CD8-positive, alpha-beta memory T cell (primary cell): ENCODE data around the gene RFFL. TPM values are rescaled to one million over a fixed set of nuclear protein-coding genes. Genes with fewer than 3 reads are reported as not detected.

Experiments used
- CTCF ChIA-PET: fragments of 350-600 bp; sonication (Branson Sonifier 250); formaldehyde crosslinking; loops from one replicate; lab custom pipeline; 2021; ENCODE audit warnings: antibody characterized with exemption; lab: Charles Lee
- POLR2A ChIA-PET: fragments of 350-600 bp; sonication (Branson Sonifier 250); formaldehyde crosslinking; loops from one replicate; lab custom pipeline; 2021; ENCODE audit warnings: antibody characterized with exemption; lab: Charles Lee
- DNase-seq, 5 donors: peaks; one replicate each; pipeline versions ENCODE4 v3.0.0 to v3.0.0-alpha.2; 2020 to 2022; ENCODE audit warnings: mixed read lengths in 1 of 5
- H3K27ac ChIP-seq: one replicate; pipeline ENCODE4 v1.7.0; 2013; ENCODE audit warnings: low read depth, mild to moderate bottlenecking, low read length, moderate library complexity
- H3K27me3 ChIP-seq: 2 replicates; pipeline ENCODE4 v1.7.0; 2013; ENCODE audit warnings: low read length, mild to moderate bottlenecking; ENCODE audit not compliant: insufficient read depth, poor library complexity, severe bottlenecking
- H3K36me3 ChIP-seq: 2 replicates; pipeline ENCODE4 v1.7.0; 2013; ENCODE audit warnings: mild to moderate bottlenecking, low read length, moderate library complexity; ENCODE audit not compliant: insufficient read depth
- H3K4me1 ChIP-seq: 2 replicates; pipeline ENCODE4 v1.7.0; 2013; ENCODE audit warnings: mild to moderate bottlenecking, low read length, moderate library complexity; ENCODE audit not compliant: insufficient read depth
- H3K4me3 ChIP-seq: 2 replicates; pipeline ENCODE4 v1.7.0; 2013; ENCODE audit warnings: mild to moderate bottlenecking, low read length
- H3K9me3 ChIP-seq: 2 replicates; pipeline ENCODE4 v1.7.0; 2013; ENCODE audit warnings: mild to moderate bottlenecking, low read length
- H3K27ac Mint-ChIP-seq, 8 donors: one replicate each; pipeline ENCODE4 v1.8.0; 2020 to 2021; ENCODE audit warnings: mixed read lengths in 8 of 8, mild to moderate bottlenecking in 6 of 8, inconsistent platforms in 3 of 8, moderate library complexity in 3 of 8
- H3K27me3 Mint-ChIP-seq, 2 donors: one replicate each; pipeline ENCODE4 v1.8.0; 2020 to 2021; ENCODE audit warnings: mixed read lengths in 2 of 2, mild to moderate bottlenecking in 1 of 2, moderate library complexity in 1 of 2
- H3K36me3 Mint-ChIP-seq, 3 donors: one replicate each; pipeline ENCODE4 v1.8.0; 2020 to 2021; ENCODE audit warnings: mixed read lengths in 3 of 3, inconsistent platforms in 1 of 3, mild to moderate bottlenecking in 1 of 3
- H3K4me1 Mint-ChIP-seq, 3 donors: one replicate each; pipeline ENCODE4 v1.8.0; 2020 to 2021; ENCODE audit warnings: mixed read lengths in 3 of 3, inconsistent platforms in 1 of 3, mild to moderate bottlenecking in 1 of 3
- H3K4me3 Mint-ChIP-seq, 7 donors: one replicate each; pipeline ENCODE4 v1.8.0; 2020 to 2021; ENCODE audit warnings: mixed read lengths in 7 of 7, mild to moderate bottlenecking in 6 of 7, moderate library complexity in 4 of 7, inconsistent platforms in 2 of 7
- H3K9me3 Mint-ChIP-seq, 5 donors: one replicate each; pipeline ENCODE4 v1.8.0; 2020 to 2022; ENCODE audit warnings: mixed read lengths in 5 of 5, mild to moderate bottlenecking in 3 of 5, moderate library complexity in 2 of 5, inconsistent platforms in 1 of 5
- polyA plus RNA-seq: library from polyadenylated mRNA; unstranded; fragments of 300-500 nt; fragmentation: Illumina TruSeq; gene quantifications from one replicate; pipeline ENCODE4 v1.2.3, GENCODE V29; 2021
- total RNA-seq, 2 experiments: library from RNA; stranded (reverse); gene quantifications; one replicate each; pipeline ENCODE4 v1.2.3, GENCODE V29; 2021

Gene RFFL
- total and polyA plus RNA-seq, 3 experiments from 2014 or later = 30.2 to 43.6 (median 33.1) TPM

- Mint-ChIP-seq H3K4me1 (peaks cover 9 to 18% (median 16%) of the 10 kb centered on the region in 3 donors), H3K9me3 (no peaks in the 10 kb centered on the region), H3K4me3 (no peak overlapping the region), H3K36me3 (peaks cover 0 to 84% (median 10%) of the 10 kb centered on the region in 3 donors), H3K27me3 (no peaks in the 10 kb centered on the region), H3K27ac (no peak overlapping the region)
- Histone ChIP-seq H3K36me3 (no peaks in the 10 kb centered on the region), H3K4me3 (no peak overlapping the region), H3K4me1 (no peaks in the 10 kb centered on the region), H3K9me3 (no peaks in the 10 kb centered on the region), H3K27ac (no peak overlapping the region), H3K27me3 (no peaks in the 10 kb centered on the region)
- POLR2A ChIA-PET = no interaction called here
- CTCF ChIA-PET = interaction anchor here (1.0 to 10.7 kb wide), 7 partner anchors 8 to 121 kb away, joined by 3 to 93 read pairs (median 6); partner anchors contain the start of genes FNDC8, RAD51D and RFFL
- DNase-seq = no peak
Measured at GRCh38 chr17:34997355-34997862, 66.1 kb downstream of the RFFL start.

- H3K27ac ChIP-seq = no peak overlapping the region
- Mint-ChIP-seq H3K27ac (peak overlapping the region in 3 of 8 donors; percentile 34 to 82 (median 36)), H3K36me3 (peaks cover 0 to 86% (median 10%) of the 10 kb centered on the region in 3 donors), H3K27me3 (no peaks in the 10 kb centered on the region), H3K4me3 (no peak overlapping the region), H3K4me1 (peaks cover 9 to 26% (median 17%) of the 10 kb centered on the region in 3 donors), H3K9me3 (no peaks in the 10 kb centered on the region)
- H3K4me1 ChIP-seq = no peaks in the 10 kb centered on the region
- peaks cover 5% of the 10 kb centered on the region for H3K36me3 ChIP-seq
- CTCF ChIA-PET = interaction anchor here (1.2 to 10.7 kb wide), 5 partner anchors 22 to 122 kb away, joined by 3 to 93 read pairs (median 7); partner anchors contain the start of genes FNDC8, RAD51D and RFFL
- H3K27me3 ChIP-seq = no peaks in the 10 kb centered on the region
- no peak overlapping the region for H3K4me3 ChIP-seq
- H3K9me3 ChIP-seq = no peaks in the 10 kb centered on the region
- POLR2A ChIA-PET = no interaction called here
- DNase-seq = no peak
Measured at GRCh38 chr17:34996422-34997285, 66.9 kb downstream of the RFFL start.

DNA sequence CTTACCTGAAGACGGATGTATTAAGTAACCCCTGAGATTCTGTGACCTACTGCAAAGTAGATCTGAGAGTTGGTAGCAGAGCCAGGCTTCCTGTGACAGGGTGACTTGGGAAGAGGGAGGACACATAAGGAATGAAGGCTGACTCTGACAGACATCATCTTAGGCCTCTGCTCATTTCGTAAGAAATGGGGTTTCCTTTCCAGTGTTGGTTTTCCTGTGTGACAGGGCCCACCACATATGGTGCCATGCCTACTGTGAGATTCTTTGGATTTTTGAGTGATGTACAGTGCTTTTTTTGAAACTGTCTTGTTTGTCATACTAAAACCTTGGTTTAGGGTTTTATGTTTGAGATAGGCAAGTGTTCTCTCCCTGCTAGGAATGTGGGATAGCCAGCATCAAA, 70.5 kb downstream of the RFFL start:
- Histone ChIP-seq H3K27ac (no peak overlapping the region), H3K4me3 (no peak overlapping the region), H3K36me3 (peaks cover 28% of the 10 kb centered on the region), H3K27me3 (no peaks in the 10 kb centered on the region), H3K4me1 (no peaks in the 10 kb centered on the region), H3K9me3 (no peaks in the 10 kb centered on the region)
- ChIA-PET POLR2A (no interaction called here), CTCF (interaction anchor here (10.7 kb wide), 1 partner anchor 126 kb away, joined by 93 read pairs; the partner anchor contains the start of genes FNDC8 and RAD51D)
- Mint-ChIP-seq H3K4me3 (no peak overlapping the region), H3K27me3 (no peaks in the 10 kb centered on the region), H3K27ac (peak overlapping the region in 3 of 8 donors; percentile 21 to 48 (median 43)), H3K36me3 (peaks cover 4 to 93% (median 12%) of the 10 kb centered on the region in 3 donors), H3K9me3 (no peaks in the 10 kb centered on the region), H3K4me1 (peaks cover 6 to 31% (median 16%) of the 10 kb centered on the region in 3 donors)
- DNase-seq = no peak

DNA sequence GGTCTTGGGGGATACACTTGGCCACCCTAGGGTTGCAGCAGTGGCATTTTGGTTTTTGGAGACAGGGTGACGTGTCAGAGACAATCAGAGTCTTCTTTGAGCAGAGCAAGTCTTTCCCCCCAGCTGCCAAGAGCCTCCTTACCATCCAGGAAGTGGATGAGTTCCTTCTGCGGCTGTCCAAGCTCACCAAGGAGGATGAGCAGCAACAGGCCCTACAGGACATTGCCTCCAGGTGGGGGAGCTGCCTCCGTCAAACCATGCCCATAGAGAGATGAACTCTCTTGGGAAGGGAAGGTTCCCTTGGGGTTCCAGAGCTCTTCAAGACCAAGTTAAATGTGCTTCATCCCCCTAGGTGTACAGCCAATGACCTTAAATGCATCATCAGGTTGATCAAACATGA, 71.9 kb downstream of the RFFL start:
- Mint-ChIP-seq H3K27me3 (no peaks in the 10 kb centered on the region), H3K9me3 (no peaks in the 10 kb centered on the region), H3K27ac (peak overlapping the region in 5 of 8 donors; percentile 29 to 76 (median 38)), H3K36me3 (peaks cover 5 to 93% (median 17%) of the 10 kb centered on the region in 3 donors), H3K4me3 (peak overlapping the region in 1 of 7 donors; percentile 49), H3K4me1 (peaks cover 5 to 35% (median 15%) of the 10 kb centered on the region in 3 donors)
- ChIA-PET POLR2A (interaction anchor here (0.6 to 1.3 kb wide), 2 partner anchors 11 to 223 kb away, joined by 4 to 5 read pairs; no protein-coding TSS in a partner anchor), CTCF (interaction anchor here (1.0 to 1.6 kb wide), 4 partner anchors 8 to 98 kb away, joined by 3 to 4 read pairs (median 4); no protein-coding TSS in a partner anchor)
- Histone ChIP-seq H3K27ac (no peak overlapping the region), H3K4me1 (no peaks in the 10 kb centered on the region), H3K36me3 (peaks cover 33% of the 10 kb centered on the region), H3K9me3 (no peaks in the 10 kb centered on the region), H3K4me3 (no peak overlapping the region), H3K27me3 (no peaks in the 10 kb centered on the region)
- no peak for DNase-seq

DNA sequence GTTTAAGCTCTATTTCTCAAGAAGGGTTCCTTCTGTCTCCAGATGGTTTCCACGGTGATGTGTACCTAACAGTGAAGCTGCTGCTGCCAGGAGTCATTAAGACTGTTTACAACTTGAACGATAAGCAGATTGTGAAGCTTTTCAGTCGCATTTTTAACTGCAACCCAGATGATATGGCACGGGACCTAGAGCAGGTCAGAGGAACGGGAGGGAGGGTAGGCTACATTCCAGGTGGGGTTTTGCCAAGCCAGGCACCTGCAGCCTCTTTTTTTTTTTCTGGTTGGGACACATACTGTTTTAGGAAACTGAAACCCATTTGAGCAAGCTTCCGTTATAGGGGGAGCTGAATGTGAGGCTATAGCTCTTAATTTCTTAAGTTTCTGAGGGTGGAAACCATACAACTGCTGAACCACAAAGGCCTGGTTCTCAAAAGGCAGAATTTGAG, 72.6 kb downstream of the RFFL start:
- Histone ChIP-seq H3K9me3 (no peaks in the 10 kb centered on the region), H3K27me3 (no peaks in the 10 kb centered on the region), H3K4me3 (no peak overlapping the region), H3K4me1 (no peaks in the 10 kb centered on the region), H3K27ac (no peak overlapping the region), H3K36me3 (peaks cover 33% of the 10 kb centered on the region)
- peaks cover 5 to 40% (median 15%) of the 10 kb centered on the region in 3 donors for H3K4me1 Mint-ChIP-seq
- ChIA-PET POLR2A (interaction anchor here (0.6 to 1.3 kb wide), 2 partner anchors 10 to 224 kb away, joined by 4 to 5 read pairs; no protein-coding TSS in a partner anchor), CTCF (interaction anchor here (1.0 to 1.6 kb wide), 5 partner anchors 10 to 128 kb away, joined by 3 to 5 read pairs (median 3); no protein-coding TSS in a partner anchor)
- no peak for DNase-seq
- H3K4me3 Mint-ChIP-seq = peak overlapping the region in 5 of 7 donors; percentile 5 to 77 (median 43)
- H3K36me3 Mint-ChIP-seq = peaks cover 9 to 93% (median 20%) of the 10 kb centered on the region in 3 donors
- no peaks in the 10 kb centered on the region for H3K9me3 Mint-ChIP-seq
- no peaks in the 10 kb centered on the region for H3K27me3 Mint-ChIP-seq
- peak overlapping the region in 7 of 8 donors; percentile 0 to 76 (median 43) for H3K27ac Mint-ChIP-seq

DNA sequence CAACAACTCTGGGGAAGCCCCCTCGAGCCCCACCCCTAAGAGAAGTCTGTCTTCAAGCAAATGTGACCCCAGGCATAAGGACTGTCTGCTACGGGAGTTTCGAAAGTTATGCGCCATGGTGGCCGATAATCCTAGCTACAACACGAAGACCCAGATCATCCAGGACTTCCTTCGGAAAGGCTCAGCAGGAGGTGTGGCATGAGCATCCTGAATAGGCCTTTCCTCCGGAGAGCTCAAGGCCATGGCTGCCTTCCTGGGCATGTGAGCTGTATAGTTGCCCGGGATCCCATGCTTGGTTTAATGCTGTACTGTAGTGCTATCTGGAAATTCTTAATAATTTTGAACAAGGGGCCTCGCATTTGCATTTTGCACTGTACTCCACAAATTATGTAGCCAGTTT, 74.0 kb downstream of the RFFL start:
- Mint-ChIP-seq H3K9me3 (no peaks in the 10 kb centered on the region), H3K36me3 (peaks cover 9 to 90% (median 14%) of the 10 kb centered on the region in 3 donors), H3K4me1 (peaks cover 9 to 52% (median 20%) of the 10 kb centered on the region in 3 donors), H3K27ac (peak overlapping the region in 2 of 8 donors; percentile 21 to 68), H3K27me3 (no peaks in the 10 kb centered on the region), H3K4me3 (no peak overlapping the region)
- Histone ChIP-seq H3K4me1 (peaks cover 9% of the 10 kb centered on the region), H3K36me3 (peaks cover 33% of the 10 kb centered on the region), H3K9me3 (no peaks in the 10 kb centered on the region), H3K4me3 (no peak overlapping the region), H3K27ac (no peak overlapping the region), H3K27me3 (no peaks in the 10 kb centered on the region)
- ChIA-PET POLR2A (interaction anchor here (1.1 kb wide), 1 partner anchor 11 kb away, joined by 3 read pairs; no protein-coding TSS in a partner anchor), CTCF (interaction anchor here (1.4 to 1.8 kb wide), 3 partner anchors 9 to 131 kb away, joined by 3 to 6 read pairs (median 6); partner anchors contain the start of gene RAD51D)
- DNase-seq = no peak

DNA sequence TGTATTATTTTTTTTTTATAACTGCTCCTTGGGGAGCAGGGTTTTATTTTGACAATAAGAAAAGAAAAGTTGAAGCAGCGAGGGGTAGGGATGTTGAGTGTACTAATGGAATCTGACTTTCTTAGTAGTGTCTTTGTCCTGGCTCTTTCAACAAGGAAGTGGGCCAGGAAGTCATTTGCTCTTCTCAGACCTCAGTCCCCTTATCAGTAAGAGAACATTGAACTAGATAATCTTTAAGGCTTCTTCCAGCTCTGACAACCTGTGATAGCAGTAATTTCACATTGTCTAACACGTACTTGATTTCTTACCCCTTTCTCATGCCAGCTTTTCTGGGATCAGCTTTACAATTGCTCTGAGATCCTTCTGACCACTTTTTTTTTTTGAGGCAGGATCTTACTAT, 74.9 kb downstream of the RFFL start:
- ChIA-PET CTCF (interaction anchor here (1.4 to 1.8 kb wide), 2 partner anchors 10 to 130 kb away, joined by 3 to 6 read pairs; no protein-coding TSS in a partner anchor), POLR2A (no interaction called here)
- no peak for DNase-seq
- Mint-ChIP-seq H3K27me3 (no peaks in the 10 kb centered on the region), H3K4me3 (no peak overlapping the region), H3K36me3 (peaks cover 9 to 90% (median 20%) of the 10 kb centered on the region in 3 donors), H3K27ac (no peak overlapping the region), H3K4me1 (peaks cover 17 to 61% (median 29%) of the 10 kb centered on the region in 3 donors), H3K9me3 (no peaks in the 10 kb centered on the region)
- H3K36me3 ChIP-seq = peaks cover 33% of the 10 kb centered on the region
- H3K4me1 ChIP-seq = peaks cover 16% of the 10 kb centered on the region
- no peaks in the 10 kb centered on the region for H3K27me3 ChIP-seq
- no peak overlapping the region for H3K4me3 ChIP-seq
- H3K27ac ChIP-seq = no peak overlapping the region
- H3K9me3 ChIP-seq = no peaks in the 10 kb centered on the region
